ENCODE measurements around the gene ZNF780A.
"Not testable (repeated sequence)": the region's sequence is repeated elsewhere in the genome, so short reads cannot be mapped to it uniquely, and the experiment has no call there.

The ZNF780A gene

GRCh38 chr19:40129425-40129824 is 38.7 kb upstream of the ZNF780A start:
- Histone ChIP-seq H3K27me3 (replicated peaks; ENCODE audit: insufficient read depth, low read length) (no peaks in the 10 kb centered on the region), H3K9me2 (replicated peaks; ENCODE audit: insufficient read depth, low read length) (no peaks in the 10 kb centered on the region), H3K4me2 (ENCODE audit: low read depth, low read length) (no peak overlapping the region), H3K4me1 (ENCODE audit: low read length) (no peaks in the 10 kb centered on the region), H4K20me1 (ENCODE audit: insufficient read depth, low read length) (peaks cover 3% of the 10 kb centered on the region; the same call in 1 of the 2 replicates), H3K36me3 (replicated peaks; ENCODE audit: insufficient read depth, low read length) (no peaks in the 10 kb centered on the region), H3K9me3 (replicated peaks; ENCODE audit: insufficient read depth, low read length) (no peaks in the 10 kb centered on the region), H3K79me2 (ENCODE audit: low read length) (peaks cover 80% of the 10 kb centered on the region), H3K4me3 (ENCODE audit: low read length) (no peak overlapping the region), H3F3A (ENCODE audit: insufficient read depth, low read length) (no peaks in the 10 kb centered on the region), H3K27ac (ENCODE audit: low read length) (no peak overlapping the region), H2AFZ (ENCODE audit: low read length) (no peak overlapping the region), H3K9ac (ENCODE audit: low read length) (no peak overlapping the region)
- DNase-seq: no peak
- TF ChIP-seq EZH2phosphoT487 (IDR thresholded peaks at IDR 0.05; ENCODE audit: low read length): no peak
- no peak for TF ChIP-seq EZH2 (optimal IDR thresholded peaks at IDR 0.05; ENCODE audit: low read depth, low read length)
- TF ChIP-seq, protein P1, sequence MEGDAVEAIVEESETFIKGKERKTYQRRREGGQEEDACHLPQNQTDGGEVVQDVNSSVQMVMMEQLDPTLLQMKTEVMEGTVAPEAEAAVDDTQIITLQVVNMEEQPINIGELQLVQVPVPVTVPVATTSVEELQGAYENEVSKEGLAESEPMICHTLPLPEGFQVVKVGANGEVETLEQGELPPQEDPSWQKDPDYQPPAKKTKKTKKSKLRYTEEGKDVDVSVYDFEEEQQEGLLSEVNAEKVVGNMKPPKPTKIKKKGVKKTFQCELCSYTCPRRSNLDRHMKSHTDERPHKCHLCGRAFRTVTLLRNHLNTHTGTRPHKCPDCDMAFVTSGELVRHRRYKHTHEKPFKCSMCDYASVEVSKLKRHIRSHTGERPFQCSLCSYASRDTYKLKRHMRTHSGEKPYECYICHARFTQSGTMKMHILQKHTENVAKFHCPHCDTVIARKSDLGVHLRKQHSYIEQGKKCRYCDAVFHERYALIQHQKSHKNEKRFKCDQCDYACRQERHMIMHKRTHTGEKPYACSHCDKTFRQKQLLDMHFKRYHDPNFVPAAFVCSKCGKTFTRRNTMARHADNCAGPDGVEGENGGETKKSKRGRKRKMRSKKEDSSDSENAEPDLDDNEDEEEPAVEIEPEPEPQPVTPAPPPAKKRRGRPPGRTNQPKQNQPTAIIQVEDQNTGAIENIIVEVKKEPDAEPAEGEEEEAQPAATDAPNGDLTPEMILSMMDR (IDR thresholded peaks at IDR 0.05; ENCODE audit: low read length): no peak

DNA sequence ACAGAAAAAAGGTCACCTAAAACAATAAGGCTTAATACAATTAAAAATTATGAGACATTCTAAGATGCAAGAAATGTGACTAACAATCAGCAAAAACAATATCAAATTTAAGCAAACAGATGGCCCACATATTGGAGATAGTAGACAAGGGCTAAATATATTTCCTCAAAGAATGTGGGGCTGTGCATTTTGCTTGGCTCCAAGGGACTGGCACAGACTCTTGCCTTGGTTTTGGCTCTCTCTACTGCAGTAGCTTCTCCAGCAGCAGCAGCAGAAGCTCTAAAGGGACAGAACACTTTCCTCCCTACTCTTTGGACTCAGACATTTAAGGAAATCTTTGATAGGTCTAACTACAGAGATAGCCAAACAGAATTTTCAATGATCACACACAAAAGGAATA is 38.2 kb upstream of the ZNF780A start:
- no peak overlapping the region for H3K4me3 ChIP-seq (ENCODE audit: low read length)
- no peaks in the 10 kb centered on the region for H3F3A ChIP-seq (ENCODE audit: insufficient read depth, low read length)
- no peak overlapping the region for H3K4me2 ChIP-seq (ENCODE audit: low read depth, low read length)
- H3K27ac ChIP-seq (ENCODE audit: low read length): no peak overlapping the region
- TF ChIP-seq EZH2phosphoT487 (IDR thresholded peaks at IDR 0.05; ENCODE audit: low read length) (no peak), EZH2 (optimal IDR thresholded peaks at IDR 0.05; ENCODE audit: low read depth, low read length) (no peak)
- TF ChIP-seq, protein P1 (IDR thresholded peaks at IDR 0.05; ENCODE audit: low read length): no peak
- no peaks in the 10 kb centered on the region for H3K27me3 ChIP-seq (replicated peaks; ENCODE audit: insufficient read depth, low read length)
- no peak for DNase-seq
- H3K9me2 ChIP-seq (replicated peaks; ENCODE audit: insufficient read depth, low read length): no peaks in the 10 kb centered on the region
- H3K36me3 ChIP-seq (replicated peaks; ENCODE audit: insufficient read depth, low read length): no peaks in the 10 kb centered on the region
- H3K79me2 ChIP-seq (ENCODE audit: low read length): peaks cover 84% of the 10 kb centered on the region
- H2AFZ ChIP-seq (ENCODE audit: low read length): no peak overlapping the region
- no peak overlapping the region for H3K9ac ChIP-seq (ENCODE audit: low read length)
- H3K9me3 ChIP-seq (replicated peaks; ENCODE audit: insufficient read depth, low read length): no peaks in the 10 kb centered on the region
- peaks cover 3% of the 10 kb centered on the region; the same call in 1 of the 2 replicates for H4K20me1 ChIP-seq (ENCODE audit: insufficient read depth, low read length)
- no peaks in the 10 kb centered on the region for H3K4me1 ChIP-seq (ENCODE audit: low read length)

- no peaks in the 10 kb centered on the region for H3K27me3 ChIP-seq (replicated peaks; ENCODE audit: insufficient read depth, low read length)
- TF ChIP-seq, protein P1 (IDR thresholded peaks at IDR 0.05; ENCODE audit: low read length): no peak
- TF ChIP-seq EZH2 (optimal IDR thresholded peaks at IDR 0.05; ENCODE audit: low read depth, low read length) (no peak), EZH2phosphoT487 (IDR thresholded peaks at IDR 0.05; ENCODE audit: low read length) (no peak)
These were observed 28.6 kb upstream of the ZNF780A start for GRCh38 chr19:40119380-40119779.

GRCh38 chr19:40118638-40119037 is 27.9 kb upstream of the ZNF780A start:
- not testable (repeated sequence) for DNase-seq; H4K20me1 ChIP-seq (ENCODE audit: insufficient read depth, low read length); H3K9me2 ChIP-seq (replicated peaks; ENCODE audit: insufficient read depth, low read length); H3F3A ChIP-seq (ENCODE audit: insufficient read depth, low read length); H3K4me2 ChIP-seq (ENCODE audit: low read depth, low read length); H3K36me3 ChIP-seq (replicated peaks; ENCODE audit: insufficient read depth, low read length); H2AFZ ChIP-seq (ENCODE audit: low read length); H3K27ac ChIP-seq (ENCODE audit: low read length); H3K9me3 ChIP-seq (replicated peaks; ENCODE audit: insufficient read depth, low read length); H3K27me3 ChIP-seq (replicated peaks; ENCODE audit: insufficient read depth, low read length); H3K4me3 ChIP-seq (ENCODE audit: low read length); H3K9ac ChIP-seq (ENCODE audit: low read length); H3K4me1 ChIP-seq (ENCODE audit: low read length)
- peaks cover 34% of the 10 kb centered on the region for H3K79me2 ChIP-seq (ENCODE audit: low read length)

More at GRCh38 chr19:40119380-40119779, 28.6 kb upstream of the ZNF780A start:
- Histone ChIP-seq H3F3A (ENCODE audit: insufficient read depth, low read length) (no peaks in the 10 kb centered on the region), H3K27ac (ENCODE audit: low read length) (no peak overlapping the region), H3K4me2 (ENCODE audit: low read depth, low read length) (no peak overlapping the region), H3K9ac (ENCODE audit: low read length) (no peak overlapping the region), H2AFZ (ENCODE audit: low read length) (no peak overlapping the region), H3K4me3 (ENCODE audit: low read length) (no peak overlapping the region), H4K20me1 (ENCODE audit: insufficient read depth, low read length) (0 out of 2 replicates have a peak, but pooled peaks cover 3% of the 10 kb centered on the region), H3K4me1 (ENCODE audit: low read length) (no peaks in the 10 kb centered on the region), H3K36me3 (replicated peaks; ENCODE audit: insufficient read depth, low read length) (no peaks in the 10 kb centered on the region), H3K9me2 (replicated peaks; ENCODE audit: insufficient read depth, low read length) (no peaks in the 10 kb centered on the region), H3K79me2 (ENCODE audit: low read length) (peaks cover 42% of the 10 kb centered on the region), H3K9me3 (replicated peaks; ENCODE audit: insufficient read depth, low read length) (no peaks in the 10 kb centered on the region)
- DNase-seq: no peak
